Transverse colon (tissue), 3 donors: ENCODE data around the gene SFMBT1.

Experiments
- CTCF ChIP-seq, 5 experiments: fragments of 200-600 bp in 3 of 5; fragments of 450-650 bp in 2 of 5; sonication (generic) in 3 of 5; IDR thresholded peaks; 1 replicate in 2 of 5; 2 replicates in 3 of 5; pipeline ENCODE4 v1.5.1; 2016 to 2017; ENCODE audit warnings: antibody characterized with exemption in 5 of 5, inconsistent platforms in 3 of 5, mild to moderate bottlenecking in 2 of 5, moderate library complexity in 1 of 5
- POLR2A ChIP-seq: fragments of 450-650 bp; IDR thresholded peaks from one replicate; pipeline ENCODE4 v1.6.1; 2016; ENCODE audit warnings: antibody characterized with exemption, mild to moderate bottlenecking, moderate library complexity

GRCh38 chr3:52896613-52897012 is 149.3 kb downstream of the SFMBT1 start:
- TF ChIP-seq CTCF (IDR thresholded peaks at IDR 0.05) (no peak), POLR2A (no peak)
